HG03103 (cell line): Measurements from ENCODE around the gene EVA1B.

Experiments used
- ATAC-seq: cut with Tn5 transposase; IDR thresholded peaks from one replicate; pipeline ENCODE4 v1.9.1; 2021; ENCODE audit warnings: low read depth; ENCODE audit not compliant: unreplicated experiment

Gene EVA1B

GRCh38 chr1:36285443-36286101 is 37.9 kb downstream of the EVA1B start:
- ATAC-seq = no peak

GRCh38 chr1:36284517-36284916 is 38.9 kb downstream of the EVA1B start:
- no peak for ATAC-seq

GRCh38 chr1:36284061-36284460 is 39.4 kb downstream of the EVA1B start:
- no peak for ATAC-seq

GRCh38 chr1:36279789-36280296 is 43.6 kb downstream of the EVA1B start:
- no peak for ATAC-seq

- no peak for ATAC-seq
Measured at GRCh38 chr1:36279110-36279788, 44.2 kb downstream of the EVA1B start.

GRCh38 chr1:36276688-36277087 is 46.8 kb downstream of the EVA1B start:
- no peak for ATAC-seq

- no peak for ATAC-seq
Measured at GRCh38 chr1:36274201-36274600, 49.2 kb downstream of the EVA1B start.

- no peak for ATAC-seq
Measured at GRCh38 chr1:36273024-36273423, 50.4 kb downstream of the EVA1B start.
